Adipocyte (in vitro differentiated cells): ENCODE measurements around the gene PTPRM.

Source experiments
- DNase-seq: peaks from one replicate; pipeline ENCODE4 v3.0.0-alpha.2; 2015; ENCODE audit warnings: low read depth
- H3K27me3 ChIP-seq: replicated peaks from 2 replicates; pipeline ENCODE4 v1.7.0; 2013; ENCODE audit warnings: mild to moderate bottlenecking, low read length, moderate library complexity; ENCODE audit not compliant: control insufficient read depth, insufficient read depth
- H3K36me3 ChIP-seq: 2 replicates; pipeline ENCODE4 v1.7.0; 2013; ENCODE audit warnings: low read length, mild to moderate bottlenecking, moderate library complexity; ENCODE audit not compliant: control insufficient read depth, insufficient read depth, severe bottlenecking
- H3K4me1 ChIP-seq: 2 replicates; pipeline ENCODE4 v1.7.0; 2013; ENCODE audit warnings: mild to moderate bottlenecking, low read length, moderate library complexity; ENCODE audit not compliant: control insufficient read depth, insufficient read depth
- H3K4me3 ChIP-seq: 2 replicates; pipeline ENCODE4 v1.7.0; 2013; ENCODE audit warnings: mild to moderate bottlenecking, low read length, moderate library complexity
- H3K9ac ChIP-seq: 2 replicates; pipeline ENCODE4 v1.7.0; 2013; ENCODE audit warnings: mild to moderate bottlenecking, low read length, moderate library complexity
- H3K9me3 ChIP-seq: 2 replicates; pipeline ENCODE4 v1.7.0; 2013; ENCODE audit warnings: mild to moderate bottlenecking, low read length, moderate library complexity; ENCODE audit not compliant: control insufficient read depth

PTPRM gene

GRCh38 chr18:7677424-7677823 lies 110.3 kb downstream of the PTPRM start:
- no peaks in the 10 kb centered on the region for H3K36me3 ChIP-seq
- no peak overlapping the region for H3K9ac ChIP-seq
- H3K9me3 ChIP-seq, result no peaks in the 10 kb centered on the region
- H3K4me1 ChIP-seq, result peaks cover 9% of the 10 kb centered on the region
- no peak for DNase-seq
- H3K27me3 ChIP-seq, result no peaks in the 10 kb centered on the region
- no peak overlapping the region for H3K4me3 ChIP-seq

GRCh38 chr18:7678389-7678788 lies 111.3 kb downstream of the PTPRM start:
- Histone ChIP-seq H3K4me1 (peaks cover 12% of the 10 kb centered on the region), H3K27me3 (no peaks in the 10 kb centered on the region), H3K9me3 (no peaks in the 10 kb centered on the region), H3K36me3 (no peaks in the 10 kb centered on the region), H3K4me3 (no peak overlapping the region), H3K9ac (no peak overlapping the region)
- no peak for DNase-seq

- H3K36me3 ChIP-seq, result no peaks in the 10 kb centered on the region
- no peak overlapping the region for H3K4me3 ChIP-seq
- no peak for DNase-seq
- no peak overlapping the region for H3K9ac ChIP-seq
- H3K4me1 ChIP-seq, result peaks cover 12% of the 10 kb centered on the region
- no peaks in the 10 kb centered on the region for H3K27me3 ChIP-seq
- H3K9me3 ChIP-seq, result no peaks in the 10 kb centered on the region
Measured at GRCh38 chr18:7678801-7679200, 111.7 kb downstream of the PTPRM start.

GRCh38 chr18:7681298-7681697 lies 114.2 kb downstream of the PTPRM start:
- Histone ChIP-seq H3K36me3 (no peaks in the 10 kb centered on the region), H3K4me1 (peaks cover 12% of the 10 kb centered on the region), H3K4me3 (no peak overlapping the region), H3K9ac (no peak overlapping the region), H3K9me3 (no peaks in the 10 kb centered on the region), H3K27me3 (no peaks in the 10 kb centered on the region)
- DNase-seq, result no peak

GRCh38 chr18:7682321-7682720 lies 115.2 kb downstream of the PTPRM start:
- peaks cover 5% of the 10 kb centered on the region for H3K4me1 ChIP-seq
- H3K9ac ChIP-seq, result no peak overlapping the region
- no peak overlapping the region for H3K4me3 ChIP-seq
- H3K27me3 ChIP-seq, result no peaks in the 10 kb centered on the region
- H3K9me3 ChIP-seq, result no peaks in the 10 kb centered on the region
- H3K36me3 ChIP-seq, result no peaks in the 10 kb centered on the region
- no peak for DNase-seq

GRCh38 chr18:7683753-7684152 lies 116.6 kb downstream of the PTPRM start:
- Histone ChIP-seq H3K4me1 (peaks cover 3% of the 10 kb centered on the region), H3K27me3 (no peaks in the 10 kb centered on the region), H3K9ac (no peak overlapping the region), H3K4me3 (no peak overlapping the region), H3K36me3 (no peaks in the 10 kb centered on the region), H3K9me3 (no peaks in the 10 kb centered on the region)
- no peak for DNase-seq

GRCh38 chr18:7684357-7684756 lies 117.2 kb downstream of the PTPRM start:
- Histone ChIP-seq H3K36me3 (no peaks in the 10 kb centered on the region), H3K4me1 (peaks cover 3% of the 10 kb centered on the region), H3K4me3 (no peak overlapping the region), H3K9me3 (no peaks in the 10 kb centered on the region), H3K9ac (no peak overlapping the region), H3K27me3 (no peaks in the 10 kb centered on the region)
- DNase-seq, result no peak

- H3K4me3 ChIP-seq, result no peak overlapping the region
- DNase-seq, result no peak
- H3K9me3 ChIP-seq, result no peaks in the 10 kb centered on the region
- H3K27me3 ChIP-seq, result no peaks in the 10 kb centered on the region
- peaks cover 3% of the 10 kb centered on the region for H3K4me1 ChIP-seq
- no peak overlapping the region for H3K9ac ChIP-seq
- no peaks in the 10 kb centered on the region for H3K36me3 ChIP-seq
Measured at GRCh38 chr18:7684966-7685365, 117.8 kb downstream of the PTPRM start.

- H3K9me3 ChIP-seq, result no peaks in the 10 kb centered on the region
- no peaks in the 10 kb centered on the region for H3K27me3 ChIP-seq
- peaks cover 3% of the 10 kb centered on the region for H3K4me1 ChIP-seq
- no peak for DNase-seq
- H3K36me3 ChIP-seq, result no peaks in the 10 kb centered on the region
- H3K9ac ChIP-seq, result no peak overlapping the region
- H3K4me3 ChIP-seq, result no peak overlapping the region
Measured at GRCh38 chr18:7686278-7686677, 119.2 kb downstream of the PTPRM start.

- Histone ChIP-seq H3K27me3 (no peaks in the 10 kb centered on the region), H3K9me3 (no peaks in the 10 kb centered on the region), H3K4me3 (no peak overlapping the region), H3K9ac (no peak overlapping the region), H3K36me3 (no peaks in the 10 kb centered on the region), H3K4me1 (no peaks in the 10 kb centered on the region)
- DNase-seq, result no peak
Measured at GRCh38 chr18:7688580-7688979, 121.5 kb downstream of the PTPRM start.

GRCh38 chr18:7691206-7691605 lies 124.1 kb downstream of the PTPRM start:
- H3K27me3 ChIP-seq, result no peaks in the 10 kb centered on the region
- H3K9me3 ChIP-seq, result no peaks in the 10 kb centered on the region
- no peak overlapping the region for H3K9ac ChIP-seq
- no peaks in the 10 kb centered on the region for H3K36me3 ChIP-seq
- no peaks in the 10 kb centered on the region for H3K4me1 ChIP-seq
- DNase-seq, result no peak
- H3K4me3 ChIP-seq, result no peak overlapping the region

- Histone ChIP-seq H3K4me1 (no peaks in the 10 kb centered on the region), H3K9ac (no peak overlapping the region), H3K4me3 (no peak overlapping the region), H3K9me3 (no peaks in the 10 kb centered on the region), H3K36me3 (no peaks in the 10 kb centered on the region), H3K27me3 (no peaks in the 10 kb centered on the region)
- DNase-seq, result peak; percentile 63
Measured at GRCh38 chr18:7696780-7697179, 129.7 kb downstream of the PTPRM start.
